Measurements from ENCODE around the gene NOTUM. TPM values are rescaled to one million over a fixed set of nuclear protein-coding genes. Genes with fewer than 3 reads are reported as not detected.

Gene NOTUM
- total and polyA plus RNA-seq, 2 donors (not counting 3 experiments of a cell fraction or from before 2014, with no cell fraction given) = not detected

DNA sequence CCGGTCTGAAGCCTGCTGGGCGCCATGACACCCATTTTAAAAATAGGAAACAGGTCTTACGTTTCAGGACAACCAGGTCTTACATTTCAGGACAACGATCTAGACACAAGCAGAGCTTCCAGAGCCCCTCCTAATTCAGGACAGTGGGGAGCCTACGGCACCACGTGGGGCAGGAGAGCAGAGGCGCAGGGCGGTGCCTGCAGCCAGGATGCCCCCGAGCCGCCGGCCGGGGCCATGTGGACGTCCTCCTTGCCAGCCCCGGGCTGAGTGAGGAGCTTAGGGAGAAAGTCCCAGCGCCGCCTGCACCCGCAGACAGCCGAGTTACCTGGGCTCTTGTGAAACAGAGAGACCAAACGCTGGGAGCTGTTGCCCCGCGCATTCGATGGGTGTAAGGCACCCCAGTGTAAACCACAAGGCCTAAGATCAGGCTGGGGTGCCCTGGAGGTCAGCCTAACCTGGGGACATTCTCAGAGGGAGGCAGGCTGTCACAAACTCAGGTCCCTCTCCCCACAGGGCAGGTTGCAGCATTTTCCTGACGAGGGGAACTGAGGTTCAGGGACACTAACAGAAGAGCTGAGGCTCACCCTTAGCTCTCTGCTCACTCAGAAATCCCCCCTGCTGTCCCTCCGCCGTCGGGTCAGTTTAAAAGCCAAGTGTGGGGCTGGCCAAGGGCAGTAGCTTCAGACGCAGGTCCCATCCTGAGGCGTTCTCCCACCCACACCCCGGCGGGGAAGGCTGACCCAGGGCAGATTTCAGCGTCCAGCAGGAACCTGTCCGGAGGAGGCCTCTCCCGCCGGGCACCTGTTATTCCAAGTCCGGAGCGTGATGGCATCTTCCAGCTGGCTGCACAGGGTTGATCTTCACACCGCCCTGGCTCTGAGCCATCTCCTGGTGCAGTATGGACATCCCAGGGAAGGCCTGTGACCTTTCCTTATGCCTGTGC lies 1.8 kb upstream of the NOTUM start:
- H3K9ac ChIP-seq (replicated peaks; ENCODE audit: extremely low read depth, insufficient read depth, low read length) = no peak overlapping the region
- H3K79me2 ChIP-seq (ENCODE audit: control insufficient read depth, insufficient read depth, low read length) = no peaks in the 10 kb centered on the region
- intact Hi-C loops (cut with micrococcal nuclease) = no loop called here
- no peaks in the 10 kb centered on the region for H3K4me1 ChIP-seq (ENCODE audit: control insufficient read depth, extremely low read depth, insufficient read depth, low read length)
- H3K4me3 ChIP-seq (replicated peaks in 1 of 3; ENCODE audit: insufficient read depth in 1 of 3, low read depth in 1 of 3, low read length in 3 of 3) = no peak overlapping the region
- no peaks in the 10 kb centered on the region for H3K9me3 ChIP-seq (replicated peaks; ENCODE audit: control insufficient read depth, insufficient read depth, low read length)
- H4K20me1 ChIP-seq (replicated peaks; ENCODE audit: control insufficient read depth, extremely low read depth, insufficient read depth, low read length) = no peaks in the 10 kb centered on the region
- H3K36me3 ChIP-seq (ENCODE audit: control insufficient read depth in 2 of 2, extremely low read depth in 1 of 2, insufficient read depth in 2 of 2, low read length in 2 of 2) = no peaks in the 10 kb centered on the region
- FAIRE-seq = no peak
- H3K27ac ChIP-seq (ENCODE audit: insufficient read depth, low read depth, low read length) = no peak overlapping the region
- H3K4me2 ChIP-seq (ENCODE audit: insufficient read depth, low read length) = no peak overlapping the region
- TF ChIP-seq FOS (IDR thresholded peaks at IDR 0.05; ENCODE audit: borderline replicate concordance, insufficient read depth, low read length) (no peak), POLR2A (IDR thresholded peaks at IDR 0.05; ENCODE audit: low read depth, low read length) (no peak), GATA2 (IDR thresholded peaks at IDR 0.05; ENCODE audit: insufficient read depth, insufficient read length, low read depth, low read length) (no peak), POLR2AphosphoS5 (IDR thresholded peaks at IDR 0.05; ENCODE audit: insufficient read depth, low read depth, low read length) (no peak), EZH2 (IDR thresholded peaks at IDR 0.05; ENCODE audit: borderline replicate concordance, low read depth, low read length, severe bottlenecking) (no peak), MYC (IDR thresholded peaks at IDR 0.05; ENCODE audit: low read depth, low read length) (no peak), JUN (IDR thresholded peaks at IDR 0.05; ENCODE audit: borderline replicate concordance, insufficient read depth, insufficient read length, low read depth) (no peak)
- TF ChIP-seq, protein P1, sequence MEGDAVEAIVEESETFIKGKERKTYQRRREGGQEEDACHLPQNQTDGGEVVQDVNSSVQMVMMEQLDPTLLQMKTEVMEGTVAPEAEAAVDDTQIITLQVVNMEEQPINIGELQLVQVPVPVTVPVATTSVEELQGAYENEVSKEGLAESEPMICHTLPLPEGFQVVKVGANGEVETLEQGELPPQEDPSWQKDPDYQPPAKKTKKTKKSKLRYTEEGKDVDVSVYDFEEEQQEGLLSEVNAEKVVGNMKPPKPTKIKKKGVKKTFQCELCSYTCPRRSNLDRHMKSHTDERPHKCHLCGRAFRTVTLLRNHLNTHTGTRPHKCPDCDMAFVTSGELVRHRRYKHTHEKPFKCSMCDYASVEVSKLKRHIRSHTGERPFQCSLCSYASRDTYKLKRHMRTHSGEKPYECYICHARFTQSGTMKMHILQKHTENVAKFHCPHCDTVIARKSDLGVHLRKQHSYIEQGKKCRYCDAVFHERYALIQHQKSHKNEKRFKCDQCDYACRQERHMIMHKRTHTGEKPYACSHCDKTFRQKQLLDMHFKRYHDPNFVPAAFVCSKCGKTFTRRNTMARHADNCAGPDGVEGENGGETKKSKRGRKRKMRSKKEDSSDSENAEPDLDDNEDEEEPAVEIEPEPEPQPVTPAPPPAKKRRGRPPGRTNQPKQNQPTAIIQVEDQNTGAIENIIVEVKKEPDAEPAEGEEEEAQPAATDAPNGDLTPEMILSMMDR (IDR thresholded peaks at IDR 0.05; ENCODE audit: extremely low read depth in 1 of 2, insufficient read depth in 1 of 2, low read depth in 1 of 2, low read length in 2 of 2) = no peak
- TF ChIP-seq, protein P2, sequence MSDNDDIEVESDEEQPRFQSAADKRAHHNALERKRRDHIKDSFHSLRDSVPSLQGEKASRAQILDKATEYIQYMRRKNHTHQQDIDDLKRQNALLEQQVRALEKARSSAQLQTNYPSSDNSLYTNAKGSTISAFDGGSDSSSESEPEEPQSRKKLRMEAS (IDR thresholded peaks at IDR 0.05; ENCODE audit: insufficient read depth, insufficient read length) = no peak
- no peak overlapping the region for H2AFZ ChIP-seq (ENCODE audit: low read depth, low read length)
- POLR2A ChIA-PET = no interaction called here
- no peak for DNase-seq (ENCODE audit: low read depth, low spot score)
- BruUV-seq (replicated peaks) = no TSS peak
- H3K27me3 ChIP-seq (ENCODE audit: control insufficient read depth in 2 of 2, insufficient read depth in 2 of 2, low read length in 2 of 2) = peaks cover 36 to 52% of the 10 kb centered on the region in 2 experiments
- dilution Hi-C loops (cut with MboI; ENCODE audit: extremely low pct_ligation_motif_present, low sequenced_read_pairs) = no loop called here
- CTCF ChIA-PET = interaction anchor here (1.0 to 1.1 kb wide), 2 partner anchors 9 to 58 kb away, joined by 3 to 10 read pairs; no protein-coding TSS in a partner anchor
- no peaks in the 10 kb centered on the region for H3K9me1 ChIP-seq (replicated peaks; ENCODE audit: control insufficient read depth, extremely low read depth, insufficient read depth, low read length)

All from endothelial cell of umbilical vein (primary cell).